ENCODE data around the gene CNNM2.

DNA sequence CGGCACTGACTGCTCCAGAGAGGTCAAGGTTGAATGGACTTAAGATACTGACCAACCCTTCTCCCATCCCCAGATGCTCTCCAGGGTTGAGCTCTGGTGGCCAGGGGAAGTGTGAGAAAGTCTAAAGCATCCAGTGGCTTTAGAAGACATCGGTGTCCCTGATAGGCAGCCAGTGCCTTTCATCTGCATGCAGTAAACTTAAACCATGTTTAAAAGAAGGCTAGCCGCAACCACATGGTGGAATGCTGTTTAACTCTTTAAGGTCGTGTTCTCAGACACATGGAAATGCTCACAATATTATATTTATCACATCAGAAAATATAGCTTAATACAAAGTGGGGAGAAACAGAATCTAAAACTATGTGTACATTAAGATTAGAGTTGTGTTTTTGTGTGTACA, 137.0 kb downstream of the CNNM2 start:
- TF ChIP-seq CTCF (conservative IDR thresholded peaks at IDR 0.05) (no peak), ZFX (IDR thresholded peaks at IDR 0.05) (no peak)
